Measurements from ENCODE around the gene GPC4.

GPC4 gene

GRCh38 chrX:133364865-133365264 lies 50.4 kb downstream of the GPC4 start:
- Mint-ChIP-seq H3K27me3 (ENCODE audit: low read depth, poor library complexity) (peaks cover 4% of the 10 kb centered on the region), H3K4me3 (no peak overlapping the region), H3K27ac (no peak overlapping the region), H3K4me1 (peaks cover 52% of the 10 kb centered on the region), H3K36me3 (ENCODE audit: low read depth) (no peaks in the 10 kb centered on the region), H3K9me3 (no peaks in the 10 kb centered on the region)
- DNase-seq = no peak
- TF ChIP-seq CTCF (IDR thresholded peaks at IDR 0.05) = no peak

- H3K27ac Mint-ChIP-seq = no peak overlapping the region
- peaks cover 52% of the 10 kb centered on the region for H3K4me1 Mint-ChIP-seq
- no peak for TF ChIP-seq CTCF (IDR thresholded peaks at IDR 0.05)
- peaks cover 4% of the 10 kb centered on the region for H3K27me3 Mint-ChIP-seq (ENCODE audit: low read depth, poor library complexity)
- H3K4me3 Mint-ChIP-seq = no peak overlapping the region
- H3K9me3 Mint-ChIP-seq = no peaks in the 10 kb centered on the region
- DNase-seq = no peak
- H3K36me3 Mint-ChIP-seq (ENCODE audit: low read depth) = no peaks in the 10 kb centered on the region
These were observed 51.1 kb downstream of the GPC4 start for GRCh38 chrX:133364196-133364595.

GRCh38 chrX:133362538-133362937 lies 52.8 kb downstream of the GPC4 start:
- no peaks in the 10 kb centered on the region for H3K36me3 Mint-ChIP-seq (ENCODE audit: low read depth)
- peaks cover 55% of the 10 kb centered on the region for H3K4me1 Mint-ChIP-seq
- no peak overlapping the region for H3K4me3 Mint-ChIP-seq
- H3K27ac Mint-ChIP-seq = peak overlapping the region; percentile 13
- H3K27me3 Mint-ChIP-seq (ENCODE audit: low read depth, poor library complexity) = peaks cover 4% of the 10 kb centered on the region
- no peak for TF ChIP-seq CTCF (IDR thresholded peaks at IDR 0.05)
- H3K9me3 Mint-ChIP-seq = no peaks in the 10 kb centered on the region
- DNase-seq = no peak

GRCh38 chrX:133359466-133359865 lies 55.8 kb downstream of the GPC4 start:
- no peak for DNase-seq
- H3K9me3 Mint-ChIP-seq = peaks cover 7% of the 10 kb centered on the region
- TF ChIP-seq CTCF (IDR thresholded peaks at IDR 0.05) = no peak
- peaks cover 54% of the 10 kb centered on the region for H3K4me1 Mint-ChIP-seq
- H3K27ac Mint-ChIP-seq = peak overlapping the region; percentile 26
- peaks cover 4% of the 10 kb centered on the region for H3K27me3 Mint-ChIP-seq (ENCODE audit: low read depth, poor library complexity)
- H3K36me3 Mint-ChIP-seq (ENCODE audit: low read depth) = peaks cover 10% of the 10 kb centered on the region
- no peak overlapping the region for H3K4me3 Mint-ChIP-seq

GRCh38 chrX:133353233-133353632 lies 62.1 kb downstream of the GPC4 start:
- H3K36me3 Mint-ChIP-seq (ENCODE audit: low read depth) = peaks cover 10% of the 10 kb centered on the region
- no peak for TF ChIP-seq CTCF (IDR thresholded peaks at IDR 0.05)
- H3K27ac Mint-ChIP-seq = no peak overlapping the region
- no peak for DNase-seq
- H3K9me3 Mint-ChIP-seq = peaks cover 7% of the 10 kb centered on the region
- H3K4me3 Mint-ChIP-seq = no peak overlapping the region
- H3K27me3 Mint-ChIP-seq (ENCODE audit: low read depth, poor library complexity) = no peaks in the 10 kb centered on the region
- peaks cover 23% of the 10 kb centered on the region for H3K4me1 Mint-ChIP-seq

GRCh38 chrX:133350751-133351150 lies 64.5 kb downstream of the GPC4 start:
- Mint-ChIP-seq H3K27ac (no peak overlapping the region), H3K36me3 (ENCODE audit: low read depth) (peaks cover 10% of the 10 kb centered on the region), H3K9me3 (peaks cover 2% of the 10 kb centered on the region), H3K4me3 (no peak overlapping the region), H3K4me1 (peaks cover 22% of the 10 kb centered on the region), H3K27me3 (ENCODE audit: low read depth, poor library complexity) (no peaks in the 10 kb centered on the region)
- no peak for DNase-seq
- no peak for TF ChIP-seq CTCF (IDR thresholded peaks at IDR 0.05)
